Progenitor cell of endocrine pancreas (in vitro differentiated cells): ENCODE data around the gene INSC. TPM values are rescaled to one million over a fixed set of nuclear protein-coding genes. Genes with fewer than 3 reads are reported as not detected.

Source experiments
- DNase-seq: peaks from one replicate; pipeline ENCODE4 v3.0.0; 2021; ENCODE audit warnings: low spot score; ENCODE audit not compliant: unreplicated experiment
- H3K27ac Mint-ChIP-seq: 2 replicates; pipeline ENCODE4 v1.8.0; 2021; ENCODE audit warnings: mild to moderate bottlenecking, moderate library complexity, mixed read lengths
- H3K27me3 Mint-ChIP-seq: 2 replicates; pipeline ENCODE4 v1.8.0; 2021; ENCODE audit warnings: mixed read lengths
- H3K36me3 Mint-ChIP-seq: 2 replicates; pipeline ENCODE4 v1.8.0; 2022; ENCODE audit warnings: mixed read lengths; ENCODE audit not compliant: insufficient read depth
- H3K4me1 Mint-ChIP-seq: 2 replicates; pipeline ENCODE4 v1.8.0; 2021; ENCODE audit warnings: low read depth, mixed read lengths
- H3K4me3 Mint-ChIP-seq: 2 replicates; pipeline ENCODE4 v1.8.0; 2021; ENCODE audit warnings: low read depth, mild to moderate bottlenecking, moderate library complexity, mixed read lengths
- H3K9me3 Mint-ChIP-seq: 2 replicates; pipeline ENCODE4 v1.8.0; 2021; ENCODE audit warnings: low read depth, mixed read lengths
- total RNA-seq: library from RNA; stranded (reverse); gene quantifications from 2 replicates; pipeline ENCODE4 v1.2.1, GENCODE V29; 2021
- TF ChIP-seq, protein P1 (sequence below): fragments of 200-600 bp; sonication (generic); IDR thresholded peaks from one replicate; pipeline ENCODE4 v1.5.0; 2021; ENCODE audit warnings: antibody characterized with exemption, mild to moderate bottlenecking; ENCODE audit not compliant: unreplicated experiment

INSC gene
- total RNA-seq, 1 donor from 2014 or later, result not detected

GRCh38 chr11:15293975-15294620, 179.4 kb downstream of the INSC start:
- TF ChIP-seq, protein P1, sequence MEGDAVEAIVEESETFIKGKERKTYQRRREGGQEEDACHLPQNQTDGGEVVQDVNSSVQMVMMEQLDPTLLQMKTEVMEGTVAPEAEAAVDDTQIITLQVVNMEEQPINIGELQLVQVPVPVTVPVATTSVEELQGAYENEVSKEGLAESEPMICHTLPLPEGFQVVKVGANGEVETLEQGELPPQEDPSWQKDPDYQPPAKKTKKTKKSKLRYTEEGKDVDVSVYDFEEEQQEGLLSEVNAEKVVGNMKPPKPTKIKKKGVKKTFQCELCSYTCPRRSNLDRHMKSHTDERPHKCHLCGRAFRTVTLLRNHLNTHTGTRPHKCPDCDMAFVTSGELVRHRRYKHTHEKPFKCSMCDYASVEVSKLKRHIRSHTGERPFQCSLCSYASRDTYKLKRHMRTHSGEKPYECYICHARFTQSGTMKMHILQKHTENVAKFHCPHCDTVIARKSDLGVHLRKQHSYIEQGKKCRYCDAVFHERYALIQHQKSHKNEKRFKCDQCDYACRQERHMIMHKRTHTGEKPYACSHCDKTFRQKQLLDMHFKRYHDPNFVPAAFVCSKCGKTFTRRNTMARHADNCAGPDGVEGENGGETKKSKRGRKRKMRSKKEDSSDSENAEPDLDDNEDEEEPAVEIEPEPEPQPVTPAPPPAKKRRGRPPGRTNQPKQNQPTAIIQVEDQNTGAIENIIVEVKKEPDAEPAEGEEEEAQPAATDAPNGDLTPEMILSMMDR, result no peak
- Mint-ChIP-seq H3K36me3 (no peaks in the 10 kb centered on the region), H3K4me3 (no peak overlapping the region), H3K27me3 (no peaks in the 10 kb centered on the region), H3K9me3 (no peaks in the 10 kb centered on the region), H3K4me1 (no peaks in the 10 kb centered on the region), H3K27ac (no peak overlapping the region)
- DNase-seq, result no peak

DNA sequence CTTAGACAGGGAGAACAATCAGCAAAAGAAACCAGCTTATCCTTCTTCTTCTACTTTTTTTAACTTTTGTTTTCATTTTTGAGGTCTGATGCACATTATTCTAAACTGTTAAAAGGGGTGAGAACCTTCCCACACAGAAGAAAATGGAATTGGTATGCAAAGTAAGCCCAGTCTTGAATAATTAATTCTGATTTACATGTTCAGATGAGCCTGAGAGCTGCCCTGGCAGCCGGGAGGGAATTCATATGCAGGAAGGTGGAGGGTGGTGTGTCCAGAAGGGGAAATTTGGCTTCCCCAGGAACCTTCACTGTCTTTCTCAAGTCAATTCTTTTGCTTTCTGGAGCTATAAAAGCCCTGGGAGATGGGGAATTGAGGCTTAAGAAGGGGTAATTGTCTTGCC, 181.0 kb downstream of the INSC start:
- TF ChIP-seq, protein P1, result no peak
- H3K27me3 Mint-ChIP-seq, result peaks cover 4% of the 10 kb centered on the region
- no peaks in the 10 kb centered on the region for H3K4me1 Mint-ChIP-seq
- no peaks in the 10 kb centered on the region for H3K9me3 Mint-ChIP-seq
- no peak for DNase-seq
- H3K36me3 Mint-ChIP-seq, result no peaks in the 10 kb centered on the region
- no peak overlapping the region for H3K4me3 Mint-ChIP-seq
- H3K27ac Mint-ChIP-seq, result no peak overlapping the region

Other genes with a start within 250 kb of the INSC start
- 13.4 and 14.9 TPM in 2 replicates for gene CYP2R1, start 222.7 kb upstream of the INSC start, total RNA-seq
- 0.47 and 0.57 TPM in 2 replicates for gene CALCA, start 142.6 kb upstream of the INSC start, total RNA-seq
- not detected in 2 replicates for gene CALCB, start 41.3 kb upstream of the INSC start, total RNA-seq